ENCODE measurements around the gene CNN3.

Gene CNN3

DNA sequence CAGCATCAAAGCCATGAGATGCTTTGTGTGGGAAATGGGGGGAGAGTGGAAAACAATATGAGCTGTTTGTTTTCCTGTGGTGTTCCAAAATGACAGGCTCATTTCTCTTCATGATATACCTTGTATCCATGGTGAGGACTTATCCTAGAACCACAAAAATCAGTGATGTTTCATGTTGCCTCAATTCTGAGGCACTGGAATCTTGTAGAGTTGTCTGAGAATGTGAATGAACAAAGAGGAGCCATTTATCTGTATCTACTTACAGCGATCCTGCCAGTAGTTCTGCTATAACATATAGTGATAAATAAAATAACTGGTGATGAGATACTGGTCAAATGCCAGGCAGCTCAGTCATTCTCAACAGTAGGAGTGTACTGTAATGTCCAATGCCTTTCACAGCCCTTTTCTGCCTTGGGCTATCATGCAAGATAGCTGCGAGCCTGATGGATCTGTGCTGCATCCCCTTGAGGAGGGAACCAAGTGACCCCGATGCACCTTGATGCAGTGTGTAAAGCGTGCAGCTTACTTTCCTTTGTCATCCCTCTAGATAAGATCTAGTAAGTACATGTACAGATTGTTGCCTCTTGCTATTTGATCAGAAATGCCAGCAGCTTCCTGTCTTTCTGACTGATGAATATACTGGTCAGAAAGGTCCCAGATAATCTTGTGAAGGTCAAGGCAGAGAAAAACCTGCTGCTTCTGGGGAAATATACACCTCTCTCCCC lies 54.0 kb downstream of the CNN3 start:
- Mint-ChIP-seq H3K36me3 (ENCODE audit: low read depth) (no peaks in the 10 kb centered on the region), H3K9me3 (no peaks in the 10 kb centered on the region), H3K4me1 (ENCODE audit: low read depth) (peaks cover 13% of the 10 kb centered on the region), H3K4me3 (no peak overlapping the region), H3K27ac (no peak overlapping the region), H3K27me3 (ENCODE audit: low read depth) (peaks cover 8% of the 10 kb centered on the region)

DNA sequence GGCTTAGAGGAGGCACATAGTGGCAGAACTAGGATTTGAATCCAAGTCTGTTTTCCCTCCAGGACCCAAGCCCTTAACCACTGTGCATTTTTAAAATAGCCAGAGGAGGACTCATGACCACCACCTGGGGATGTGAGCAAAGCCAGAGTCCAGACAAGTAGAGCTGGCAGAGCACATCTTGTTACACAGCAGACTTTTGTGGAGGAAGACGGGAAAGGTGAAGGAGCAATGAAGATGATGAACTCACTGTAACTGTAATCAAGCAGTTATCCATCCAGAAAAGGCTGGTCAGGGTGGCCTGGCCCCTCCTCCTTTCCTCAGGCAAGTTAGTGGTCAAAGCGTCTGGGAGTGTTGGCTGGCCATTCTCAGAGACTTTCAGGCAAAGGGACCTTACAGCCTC lies 55.9 kb downstream of the CNN3 start:
- H3K4me1 Mint-ChIP-seq (ENCODE audit: low read depth) = peaks cover 7% of the 10 kb centered on the region
- H3K27ac Mint-ChIP-seq = no peak overlapping the region
- H3K4me3 Mint-ChIP-seq = no peak overlapping the region
- H3K27me3 Mint-ChIP-seq (ENCODE audit: low read depth) = peaks cover 8% of the 10 kb centered on the region
- H3K9me3 Mint-ChIP-seq = no peaks in the 10 kb centered on the region
- no peaks in the 10 kb centered on the region for H3K36me3 Mint-ChIP-seq (ENCODE audit: low read depth)

DNA sequence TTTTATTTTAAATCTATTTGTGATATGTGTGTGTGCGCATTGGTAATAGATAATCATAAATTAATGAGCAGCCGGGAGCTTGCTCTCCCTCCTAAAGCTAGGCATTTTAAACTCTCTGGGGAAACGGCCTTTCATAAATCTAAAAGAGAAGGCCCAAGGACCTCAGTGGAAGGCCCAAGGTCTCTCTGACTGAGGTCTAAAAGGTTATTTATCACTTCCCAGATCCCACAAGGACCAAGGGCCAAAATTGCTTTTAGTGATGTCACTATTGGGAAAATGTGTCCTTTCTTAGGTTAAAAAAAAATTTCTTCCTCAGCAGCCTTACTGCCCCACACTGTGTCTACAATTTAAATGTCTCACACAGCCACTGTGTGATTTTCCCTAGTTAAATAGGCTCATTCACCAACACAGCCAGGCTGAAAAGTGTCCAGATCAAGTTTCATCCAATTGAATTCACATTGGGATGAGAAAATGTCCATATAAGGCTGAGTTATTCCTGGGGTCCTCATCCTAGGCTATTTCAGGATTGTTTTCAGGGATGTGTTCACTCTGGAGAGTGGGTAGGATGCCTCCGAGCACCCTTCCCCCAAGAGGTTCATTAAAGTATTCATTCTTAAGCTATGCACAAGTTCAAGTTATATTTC lies 60.6 kb downstream of the CNN3 start:
- no peaks in the 10 kb centered on the region for H3K9me3 Mint-ChIP-seq
- H3K4me3 Mint-ChIP-seq = no peak overlapping the region
- H3K27ac Mint-ChIP-seq = no peak overlapping the region
- H3K4me1 Mint-ChIP-seq (ENCODE audit: low read depth) = no peaks in the 10 kb centered on the region
- H3K36me3 Mint-ChIP-seq (ENCODE audit: low read depth) = no peaks in the 10 kb centered on the region
- H3K27me3 Mint-ChIP-seq (ENCODE audit: low read depth) = peaks cover 5% of the 10 kb centered on the region

DNA sequence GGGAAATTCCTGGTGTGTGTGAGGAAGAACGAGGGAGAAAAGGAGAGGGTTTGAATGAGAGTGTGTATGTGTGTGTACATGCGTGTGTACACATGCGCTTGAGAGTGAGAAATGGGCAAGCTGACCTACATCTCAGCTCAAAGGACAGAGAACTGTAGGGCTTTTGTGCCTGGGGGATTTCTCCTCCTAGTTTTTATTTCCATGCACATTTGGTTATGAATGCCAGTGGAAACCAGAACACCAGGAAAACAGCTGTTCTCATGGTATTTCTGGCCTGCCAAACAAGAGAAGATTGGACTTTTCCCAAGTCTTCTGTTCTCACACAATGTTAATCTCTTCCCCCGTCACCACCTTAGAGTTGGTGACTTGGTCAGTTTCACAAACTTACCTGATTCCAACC lies 61.5 kb downstream of the CNN3 start:
- Mint-ChIP-seq H3K27me3 (ENCODE audit: low read depth) (peaks cover 5% of the 10 kb centered on the region), H3K27ac (no peak overlapping the region), H3K4me1 (ENCODE audit: low read depth) (no peaks in the 10 kb centered on the region), H3K9me3 (no peaks in the 10 kb centered on the region), H3K36me3 (ENCODE audit: low read depth) (no peaks in the 10 kb centered on the region), H3K4me3 (no peak overlapping the region)

- H3K9me3 Mint-ChIP-seq = no peaks in the 10 kb centered on the region
- H3K27me3 Mint-ChIP-seq (ENCODE audit: low read depth) = peaks cover 5% of the 10 kb centered on the region
- H3K27ac Mint-ChIP-seq = no peak overlapping the region
- no peaks in the 10 kb centered on the region for H3K36me3 Mint-ChIP-seq (ENCODE audit: low read depth)
- no peaks in the 10 kb centered on the region for H3K4me1 Mint-ChIP-seq (ENCODE audit: low read depth)
- H3K4me3 Mint-ChIP-seq = no peak overlapping the region
These were observed 62.1 kb downstream of the CNN3 start for GRCh38 chr1:94864821-94865220.

GRCh38 chr1:94863919-94864318 lies 63.0 kb downstream of the CNN3 start:
- no peak overlapping the region for H3K27ac Mint-ChIP-seq
- H3K36me3 Mint-ChIP-seq (ENCODE audit: low read depth) = no peaks in the 10 kb centered on the region
- H3K27me3 Mint-ChIP-seq (ENCODE audit: low read depth) = peaks cover 5% of the 10 kb centered on the region
- H3K9me3 Mint-ChIP-seq = no peaks in the 10 kb centered on the region
- H3K4me3 Mint-ChIP-seq = no peak overlapping the region
- no peaks in the 10 kb centered on the region for H3K4me1 Mint-ChIP-seq (ENCODE audit: low read depth)

DNA sequence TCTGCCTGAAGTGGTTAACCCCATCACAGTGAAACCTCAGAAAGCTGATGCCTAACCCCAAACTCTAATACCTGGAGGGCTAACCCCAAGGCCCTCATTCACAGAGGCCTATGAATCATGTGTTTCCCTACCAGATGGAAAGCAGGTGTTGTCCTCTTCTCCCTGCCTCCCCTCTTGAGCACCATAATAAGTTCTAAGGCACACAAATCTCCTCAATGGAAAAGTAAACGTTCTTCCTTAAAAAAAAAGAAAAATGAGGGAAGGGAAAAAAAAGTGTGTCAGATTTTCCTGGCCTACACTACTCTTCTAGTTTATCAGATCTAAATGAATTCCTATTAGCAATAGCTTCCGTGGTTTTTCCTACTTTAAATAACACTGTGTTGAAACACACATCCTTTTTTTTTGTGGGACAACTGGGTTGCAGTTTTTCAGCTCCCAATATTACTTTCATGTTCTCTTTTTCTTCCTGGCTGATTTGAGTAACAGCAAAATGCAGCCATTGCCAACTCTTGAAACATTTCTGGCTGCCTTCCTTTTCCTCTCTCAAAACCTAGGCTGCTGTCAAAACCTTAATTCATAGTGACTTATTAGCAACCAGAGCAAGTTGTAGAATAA lies 63.5 kb downstream of the CNN3 start:
- Mint-ChIP-seq H3K27ac (no peak overlapping the region), H3K36me3 (ENCODE audit: low read depth) (no peaks in the 10 kb centered on the region), H3K4me3 (no peak overlapping the region), H3K4me1 (ENCODE audit: low read depth) (no peaks in the 10 kb centered on the region), H3K9me3 (no peaks in the 10 kb centered on the region), H3K27me3 (ENCODE audit: low read depth) (peaks cover 5% of the 10 kb centered on the region)

GRCh38 chr1:94862718-94863117 lies 64.2 kb downstream of the CNN3 start:
- H3K4me3 Mint-ChIP-seq = no peak overlapping the region
- H3K27ac Mint-ChIP-seq = no peak overlapping the region
- no peaks in the 10 kb centered on the region for H3K36me3 Mint-ChIP-seq (ENCODE audit: low read depth)
- no peaks in the 10 kb centered on the region for H3K9me3 Mint-ChIP-seq
- H3K27me3 Mint-ChIP-seq (ENCODE audit: low read depth) = peaks cover 5% of the 10 kb centered on the region
- H3K4me1 Mint-ChIP-seq (ENCODE audit: low read depth) = no peaks in the 10 kb centered on the region

- Mint-ChIP-seq H3K27me3 (ENCODE audit: low read depth) (peaks cover 8% of the 10 kb centered on the region), H3K36me3 (ENCODE audit: low read depth) (no peaks in the 10 kb centered on the region), H3K4me1 (ENCODE audit: low read depth) (no peaks in the 10 kb centered on the region), H3K27ac (no peak overlapping the region), H3K9me3 (no peaks in the 10 kb centered on the region), H3K4me3 (no peak overlapping the region)
These were observed 67.7 kb downstream of the CNN3 start for GRCh38 chr1:94859174-94859573.

DNA sequence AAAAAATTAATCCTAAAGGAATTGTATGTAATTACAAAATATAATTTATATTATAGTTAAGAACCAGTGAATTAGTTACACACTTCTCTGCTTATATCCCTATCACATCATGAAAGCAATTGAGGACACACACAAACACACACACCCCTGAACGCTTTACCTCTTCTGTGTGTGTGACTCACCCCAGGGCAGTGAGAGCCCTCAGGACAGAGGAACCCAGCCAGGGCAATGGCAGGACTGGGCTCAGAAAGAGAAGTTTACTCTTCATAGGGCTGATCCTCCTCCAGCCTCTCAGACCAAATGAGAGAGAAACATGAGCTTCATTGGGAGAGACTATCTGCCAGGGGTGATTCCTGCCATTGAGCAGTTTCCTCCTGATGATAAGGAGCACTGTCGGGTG lies 68.6 kb downstream of the CNN3 start:
- Mint-ChIP-seq H3K4me1 (ENCODE audit: low read depth) (no peaks in the 10 kb centered on the region), H3K27ac (no peak overlapping the region), H3K36me3 (ENCODE audit: low read depth) (no peaks in the 10 kb centered on the region), H3K27me3 (ENCODE audit: low read depth) (peaks cover 8% of the 10 kb centered on the region), H3K9me3 (no peaks in the 10 kb centered on the region), H3K4me3 (no peak overlapping the region)

- H3K9me3 Mint-ChIP-seq = no peaks in the 10 kb centered on the region
- no peak overlapping the region for H3K4me3 Mint-ChIP-seq
- H3K36me3 Mint-ChIP-seq (ENCODE audit: low read depth) = no peaks in the 10 kb centered on the region
- no peaks in the 10 kb centered on the region for H3K4me1 Mint-ChIP-seq (ENCODE audit: low read depth)
- peaks cover 8% of the 10 kb centered on the region for H3K27me3 Mint-ChIP-seq (ENCODE audit: low read depth)
- H3K27ac Mint-ChIP-seq = no peak overlapping the region
These were observed 70.0 kb downstream of the CNN3 start for GRCh38 chr1:94856868-94857267.

DNA sequence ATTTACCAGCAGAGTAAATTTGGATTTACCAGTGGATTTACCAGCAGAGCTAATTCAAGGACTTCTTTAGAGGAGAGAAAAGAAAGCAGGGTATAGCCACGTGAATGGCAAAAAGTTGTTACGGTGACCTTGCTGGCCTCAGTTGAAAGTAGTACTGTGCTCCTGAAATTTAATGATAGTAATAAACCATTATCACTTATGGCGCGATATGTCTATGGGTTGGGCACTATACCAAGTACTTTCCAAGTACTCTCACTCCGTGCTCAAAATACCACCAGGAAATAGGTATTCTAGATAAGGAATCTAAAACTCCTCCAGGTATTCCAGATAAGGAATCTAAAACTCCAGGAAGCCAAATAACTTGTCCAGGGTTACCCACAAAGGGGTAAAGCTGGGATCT lies 70.9 kb downstream of the CNN3 start:
- H3K27ac Mint-ChIP-seq = no peak overlapping the region
- H3K36me3 Mint-ChIP-seq (ENCODE audit: low read depth) = no peaks in the 10 kb centered on the region
- no peaks in the 10 kb centered on the region for H3K4me1 Mint-ChIP-seq (ENCODE audit: low read depth)
- no peaks in the 10 kb centered on the region for H3K9me3 Mint-ChIP-seq
- peaks cover 8% of the 10 kb centered on the region for H3K27me3 Mint-ChIP-seq (ENCODE audit: low read depth)
- H3K4me3 Mint-ChIP-seq = no peak overlapping the region

DNA sequence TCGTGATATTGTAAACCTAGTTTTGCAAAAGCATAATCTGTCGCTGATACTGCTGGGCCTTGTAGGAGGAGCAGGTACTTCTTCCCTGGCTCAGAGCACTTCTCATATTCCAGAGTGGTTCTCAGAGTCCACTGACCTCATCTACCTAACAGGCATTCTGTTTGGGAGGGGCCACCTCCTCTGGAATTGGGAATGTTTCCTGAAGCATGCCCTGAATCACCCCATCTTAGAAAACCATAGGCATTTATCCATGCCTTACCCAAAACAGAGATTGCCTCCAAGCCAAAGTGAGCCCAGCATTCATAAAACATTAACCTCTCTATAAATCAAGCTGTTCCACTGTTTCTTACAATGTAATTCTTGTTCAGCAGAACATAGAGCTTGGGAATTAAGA lies 71.6 kb downstream of the CNN3 start:
- H3K36me3 Mint-ChIP-seq (ENCODE audit: low read depth) = no peaks in the 10 kb centered on the region
- H3K27me3 Mint-ChIP-seq (ENCODE audit: low read depth) = peaks cover 8% of the 10 kb centered on the region
- no peaks in the 10 kb centered on the region for H3K9me3 Mint-ChIP-seq
- H3K4me1 Mint-ChIP-seq (ENCODE audit: low read depth) = no peaks in the 10 kb centered on the region
- no peak overlapping the region for H3K27ac Mint-ChIP-seq
- H3K4me3 Mint-ChIP-seq = no peak overlapping the region

DNA sequence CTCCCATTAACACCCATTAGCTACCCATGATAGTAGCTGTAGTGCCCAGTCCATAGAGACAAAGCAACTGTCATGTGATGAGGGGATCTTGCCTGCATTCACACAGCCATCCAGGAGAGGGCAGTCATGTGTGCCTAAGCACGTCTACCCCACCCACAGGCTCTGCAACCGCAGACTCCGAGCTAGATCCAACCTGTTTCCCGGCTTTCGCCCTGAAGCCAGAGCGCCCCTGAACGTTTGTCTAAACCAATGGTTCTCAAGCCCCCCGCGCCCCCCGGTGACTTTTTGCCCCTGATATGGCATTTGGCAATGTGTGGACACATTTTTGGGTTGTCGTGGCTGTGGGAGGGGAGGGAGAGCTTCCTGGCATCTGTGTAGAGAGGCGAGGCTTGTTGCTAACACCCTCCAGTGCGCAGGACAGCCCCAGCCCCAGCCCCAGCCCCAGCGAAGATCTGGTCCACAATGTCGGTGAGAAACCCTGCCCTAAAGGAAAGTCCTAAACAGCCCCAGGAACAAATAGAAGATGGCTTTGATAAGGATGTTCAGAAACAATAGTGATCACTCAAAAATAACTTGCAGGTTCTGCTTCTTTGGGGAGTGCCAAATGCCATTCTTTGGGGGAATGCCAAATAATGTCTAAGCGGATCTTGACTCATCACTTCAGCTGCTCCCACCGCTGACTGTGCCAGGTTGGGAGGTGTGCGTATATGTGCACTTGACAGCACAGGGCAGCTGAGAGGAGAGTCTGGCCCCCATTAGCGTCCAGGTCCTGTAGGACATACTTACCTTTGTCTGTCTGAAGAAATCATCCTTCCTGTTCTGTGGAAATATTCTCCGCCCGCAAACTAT lies 72.2 kb downstream of the CNN3 start:
- Mint-ChIP-seq H3K4me1 (ENCODE audit: low read depth) (no peaks in the 10 kb centered on the region), H3K36me3 (ENCODE audit: low read depth) (no peaks in the 10 kb centered on the region), H3K27ac (no peak overlapping the region), H3K4me3 (no peak overlapping the region), H3K27me3 (ENCODE audit: low read depth) (peaks cover 8% of the 10 kb centered on the region), H3K9me3 (no peaks in the 10 kb centered on the region)

Measured in T-helper 1 cell treated with Interleukin-12 subunit alpha and Interleukin-12 subunit beta and Interleukin-4 antibody, amounts not matched to agents 30 μg/mL and 1 μg/mL, for 36 hours (primary cell).